Sigmoid colon (tissue), 4 donors: ENCODE data around the gene NR3C2.

Experiments used
- CTCF ChIP-seq, 4 experiments: fragments of 450-650 bp in 3 of 4; fragments of 200-600 bp in 1 of 4; IDR thresholded peaks; one replicate each; pipeline ENCODE4 v1.5.1; 2016 to 2019; ENCODE audit warnings: antibody characterized with exemption in 4 of 4, mild to moderate bottlenecking in 3 of 4, moderate library complexity in 2 of 4
- EP300 ChIP-seq, 4 donors: sonication (generic); formaldehyde crosslinking; IDR thresholded peaks; one replicate each; pipeline ENCODE4 v1.6.1; 2017; ENCODE audit warnings: antibody characterized with exemption in 4 of 4
- POLR2A ChIP-seq, 2 donors: fragments of 450-650 bp; IDR thresholded peaks; one replicate each; pipeline ENCODE4 v1.6.1; 2016; ENCODE audit warnings: antibody characterized with exemption in 2 of 2, mild to moderate bottlenecking in 2 of 2, moderate library complexity in 2 of 2
- POLR2AphosphoS5 ChIP-seq, 4 donors: sonication (generic); formaldehyde crosslinking; IDR thresholded peaks; one replicate each; pipeline ENCODE4 v1.6.1; 2017; ENCODE audit warnings: antibody characterized with exemption in 4 of 4

GRCh38 chr4:148211533-148211932 lies 230.7 kb downstream of the NR3C2 start:
- TF ChIP-seq POLR2A (IDR thresholded peaks at IDR 0.05) = no peak
- no peak for TF ChIP-seq CTCF (IDR thresholded peaks at IDR 0.05)
- TF ChIP-seq POLR2AphosphoS5 (IDR thresholded peaks at IDR 0.05) = peak in 3 of 4 donors; percentile 60 to 76 (median 64)
- no peak for TF ChIP-seq EP300 (IDR thresholded peaks at IDR 0.05)
